NCI-H2029 treated with DMSO at 0.1 percent for 48 hours (cell line): ENCODE results near the gene PACS1.
"Not testable (repeated sequence)": the region's sequence is repeated elsewhere in the genome, so short reads cannot be mapped to it uniquely, and the experiment has no call there.

Source experiments
- DNase-seq: peaks from one replicate; lab custom pipeline; 2025; lab: John Stamatoyannopoulos, UW

The PACS1 gene

DNA sequence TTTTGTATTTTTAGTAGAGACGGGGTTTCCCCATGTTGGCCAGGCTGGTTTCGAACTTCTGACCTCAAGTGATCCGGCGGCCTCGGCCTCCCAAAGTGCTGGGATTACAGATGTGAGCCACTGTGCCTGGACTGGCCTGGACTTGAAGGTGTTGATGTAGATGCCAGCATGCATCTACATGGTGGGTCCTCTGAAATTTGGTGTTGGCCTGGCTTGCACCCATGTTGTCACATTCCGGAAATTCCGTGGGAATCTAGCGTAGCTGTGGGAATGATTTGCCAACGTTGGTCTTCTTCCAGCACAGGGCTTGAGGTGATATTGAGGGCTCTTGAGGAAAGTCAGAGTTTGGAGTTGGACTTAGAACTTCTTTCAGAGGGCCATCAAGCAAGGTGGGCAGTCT is 6.5 kb downstream of the PACS1 start:
- DNase-seq = no peak

DNA sequence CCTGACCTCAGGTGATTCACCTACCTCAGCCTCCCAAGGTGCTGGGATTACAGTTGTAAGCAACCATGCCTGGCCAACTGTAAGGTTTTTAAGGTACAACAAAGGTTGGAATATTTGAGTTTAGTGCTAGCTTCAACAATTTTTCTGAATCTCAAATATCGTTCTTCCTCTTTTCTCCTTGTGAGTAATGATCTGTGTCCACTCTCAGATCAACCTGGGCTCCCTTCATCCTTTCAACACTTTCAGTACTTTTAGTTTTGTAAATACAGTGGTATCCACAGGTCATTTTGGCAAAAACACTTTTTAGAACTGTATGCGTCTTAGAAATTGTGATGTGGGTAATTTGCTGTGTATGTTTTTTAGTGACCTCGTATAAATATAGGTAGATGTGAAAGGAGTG is 7.9 kb downstream of the PACS1 start:
- no peak for DNase-seq

DNA sequence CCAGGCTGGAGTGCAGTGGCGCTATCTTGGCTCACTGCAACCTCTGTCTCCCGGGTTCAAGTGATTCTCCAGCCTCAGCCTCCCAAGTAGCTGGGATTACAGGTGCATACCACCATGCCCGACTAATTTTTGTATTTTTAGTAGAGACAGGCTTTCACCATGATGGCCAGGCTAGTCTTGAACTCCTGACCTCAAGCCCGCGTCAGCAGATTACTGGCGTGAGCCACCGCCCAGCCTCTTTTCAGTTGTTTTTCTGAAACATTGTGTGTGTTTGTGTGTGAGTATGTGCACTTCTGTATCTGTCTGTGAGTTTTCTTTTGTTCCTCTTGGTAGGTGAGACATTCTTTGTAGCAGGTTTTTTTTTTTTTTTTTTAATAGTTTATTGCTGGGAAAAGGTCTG is 8.9 kb downstream of the PACS1 start:
- DNase-seq = not testable (repeated sequence)

GRCh38 chr11:66080055-66080817 is 10.2 kb downstream of the PACS1 start:
- DNase-seq = no peak

GRCh38 chr11:66081505-66081904 is 11.4 kb downstream of the PACS1 start:
- DNase-seq = peak; percentile 80

DNA sequence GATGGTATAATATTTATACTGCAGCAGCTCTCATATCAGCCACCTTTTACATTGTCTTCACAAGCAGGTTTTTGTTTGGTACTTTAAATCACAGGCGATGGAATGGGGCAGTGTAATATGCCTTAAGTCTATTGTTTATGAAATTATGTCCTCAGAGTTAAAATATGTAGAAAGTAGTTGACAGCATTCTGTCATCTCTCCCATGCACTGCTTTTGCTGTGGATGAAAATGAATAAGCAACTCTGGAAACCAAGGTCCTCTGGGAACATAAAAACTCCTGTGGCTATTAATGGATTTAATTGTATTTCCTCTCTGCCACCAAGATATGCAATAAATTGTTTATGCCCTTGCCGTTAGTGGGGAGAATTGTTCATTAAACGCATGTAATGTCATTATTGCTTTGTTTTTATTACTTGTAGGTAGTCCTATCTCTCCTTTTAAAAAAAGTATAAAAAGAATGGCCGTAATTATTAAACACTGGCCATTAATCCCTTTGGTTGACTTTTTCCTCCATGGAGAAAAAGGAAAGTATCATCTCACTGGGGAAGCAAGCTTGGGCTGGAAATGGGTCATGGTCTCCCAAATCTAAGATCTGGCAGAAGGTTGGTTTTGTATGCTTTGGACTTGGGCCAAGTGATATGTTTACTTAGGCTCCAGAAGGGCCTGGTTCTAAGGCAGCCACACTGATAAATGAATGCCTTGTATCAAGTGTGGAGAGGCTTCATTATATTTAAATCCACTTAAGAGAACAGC is 13.1 kb downstream of the PACS1 start:
- DNase-seq = peak; percentile 92

GRCh38 chr11:66083767-66084166 is 13.7 kb downstream of the PACS1 start:
- DNase-seq = no peak

GRCh38 chr11:66084821-66085475 is 14.9 kb downstream of the PACS1 start:
- no peak for DNase-seq

DNA sequence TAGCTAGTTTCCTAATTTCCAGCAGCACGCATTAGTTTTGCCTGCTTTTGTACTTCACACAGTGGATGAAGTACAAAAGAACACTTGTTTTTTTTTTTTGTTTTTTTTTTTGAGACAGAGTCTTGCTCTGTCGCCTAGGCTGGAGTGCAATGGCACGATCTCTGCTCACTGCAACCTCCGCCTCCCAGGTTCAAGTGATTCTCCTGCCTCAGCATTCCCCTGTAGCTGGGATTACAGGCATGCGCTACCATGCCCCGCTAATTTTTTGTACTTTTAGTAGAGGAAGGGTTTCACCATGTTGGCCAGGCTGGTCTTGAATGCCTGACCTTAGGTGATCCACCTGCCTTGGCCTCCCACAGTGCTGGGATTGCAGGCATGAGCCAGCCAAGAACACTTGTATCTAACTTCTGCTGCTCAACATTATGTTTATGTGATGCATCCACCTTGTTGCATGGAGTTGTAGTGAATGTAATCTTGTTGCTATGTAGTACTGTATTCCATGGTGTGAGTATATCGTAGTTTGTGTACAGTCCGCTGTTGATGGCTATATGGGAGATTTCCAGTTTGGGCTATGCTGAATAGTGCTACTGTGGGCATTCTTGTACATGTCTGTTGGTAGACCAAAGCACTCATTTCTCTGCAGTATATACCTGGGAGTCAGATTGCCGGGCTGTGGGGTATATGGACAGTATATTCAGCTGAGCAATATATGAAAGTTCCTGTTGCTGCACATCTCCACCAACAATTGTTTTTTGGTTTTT is 17.3 kb downstream of the PACS1 start:
- no peak for DNase-seq

- no peak for DNase-seq
Measured at GRCh38 chr11:66089067-66089466, 19.0 kb downstream of the PACS1 start.

- DNase-seq = no peak
Measured at GRCh38 chr11:66090288-66090687, 20.2 kb downstream of the PACS1 start.

GRCh38 chr11:66092125-66092524 is 22.1 kb downstream of the PACS1 start:
- not testable (repeated sequence) for DNase-seq

DNA sequence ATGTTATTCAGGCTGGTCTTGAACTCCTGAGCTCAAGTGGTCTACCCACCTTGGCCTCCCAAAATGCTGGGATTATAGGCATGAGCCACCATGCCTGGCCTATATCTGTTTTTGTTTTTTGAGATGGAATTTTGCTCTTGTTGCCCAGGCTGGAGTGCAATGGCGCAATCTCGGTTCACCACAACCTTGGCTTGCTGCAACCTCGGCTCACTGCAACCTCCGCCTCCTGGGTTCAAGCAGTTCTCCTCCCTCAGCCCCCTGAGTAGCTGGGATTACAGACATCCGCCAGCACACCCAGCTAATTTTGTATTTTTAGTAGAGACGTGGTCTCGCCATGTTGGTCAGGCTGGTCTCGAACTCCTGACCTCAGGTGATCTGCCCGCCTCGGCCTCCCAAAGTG is 29.7 kb downstream of the PACS1 start:
- DNase-seq = not testable (repeated sequence)

DNA sequence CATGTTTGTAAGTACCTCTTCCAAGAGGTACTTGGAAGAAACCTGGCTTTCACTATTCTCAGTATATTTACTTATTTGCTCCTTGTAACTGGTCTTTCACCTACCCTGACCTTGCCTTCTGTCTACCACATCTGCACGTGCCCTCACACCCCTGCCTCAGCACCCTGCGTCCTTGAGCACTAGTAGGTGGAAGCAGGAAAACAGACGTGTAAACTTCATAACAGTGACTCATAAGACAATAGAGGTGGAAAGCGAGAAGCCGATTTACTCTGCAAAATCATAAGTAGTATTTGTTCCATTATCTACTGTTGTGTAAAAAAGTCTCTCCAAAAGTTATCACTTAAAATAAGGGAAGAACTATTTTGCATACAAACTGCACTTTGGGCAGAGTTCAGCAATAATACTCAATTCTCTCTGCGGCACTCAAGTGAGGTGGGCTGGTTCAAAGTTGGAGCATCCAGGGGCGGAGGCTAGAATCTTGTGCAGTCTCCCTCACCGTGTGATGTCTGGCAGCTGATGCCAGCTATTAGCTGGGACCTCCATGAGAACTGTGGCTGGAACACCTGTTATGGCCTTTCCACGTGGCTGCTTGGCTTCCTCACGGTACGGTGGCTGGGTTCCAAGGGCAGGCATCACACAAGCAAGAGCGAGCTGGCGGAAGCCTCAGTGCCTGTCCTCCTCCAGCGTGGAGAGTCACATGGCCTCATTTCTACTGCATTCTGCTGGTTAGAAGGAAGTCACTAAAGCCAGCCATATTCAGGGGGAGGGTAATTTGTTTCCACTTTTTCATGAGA is 30.4 kb downstream of the PACS1 start:
- peak; percentile 91 for DNase-seq

GRCh38 chr11:66101066-66101464 is 31.0 kb downstream of the PACS1 start:
- DNase-seq = no peak

GRCh38 chr11:66104057-66104638 is 34.1 kb downstream of the PACS1 start:
- DNase-seq = no peak

GRCh38 chr11:66106786-66107599 is 36.9 kb downstream of the PACS1 start:
- no peak for DNase-seq

DNA sequence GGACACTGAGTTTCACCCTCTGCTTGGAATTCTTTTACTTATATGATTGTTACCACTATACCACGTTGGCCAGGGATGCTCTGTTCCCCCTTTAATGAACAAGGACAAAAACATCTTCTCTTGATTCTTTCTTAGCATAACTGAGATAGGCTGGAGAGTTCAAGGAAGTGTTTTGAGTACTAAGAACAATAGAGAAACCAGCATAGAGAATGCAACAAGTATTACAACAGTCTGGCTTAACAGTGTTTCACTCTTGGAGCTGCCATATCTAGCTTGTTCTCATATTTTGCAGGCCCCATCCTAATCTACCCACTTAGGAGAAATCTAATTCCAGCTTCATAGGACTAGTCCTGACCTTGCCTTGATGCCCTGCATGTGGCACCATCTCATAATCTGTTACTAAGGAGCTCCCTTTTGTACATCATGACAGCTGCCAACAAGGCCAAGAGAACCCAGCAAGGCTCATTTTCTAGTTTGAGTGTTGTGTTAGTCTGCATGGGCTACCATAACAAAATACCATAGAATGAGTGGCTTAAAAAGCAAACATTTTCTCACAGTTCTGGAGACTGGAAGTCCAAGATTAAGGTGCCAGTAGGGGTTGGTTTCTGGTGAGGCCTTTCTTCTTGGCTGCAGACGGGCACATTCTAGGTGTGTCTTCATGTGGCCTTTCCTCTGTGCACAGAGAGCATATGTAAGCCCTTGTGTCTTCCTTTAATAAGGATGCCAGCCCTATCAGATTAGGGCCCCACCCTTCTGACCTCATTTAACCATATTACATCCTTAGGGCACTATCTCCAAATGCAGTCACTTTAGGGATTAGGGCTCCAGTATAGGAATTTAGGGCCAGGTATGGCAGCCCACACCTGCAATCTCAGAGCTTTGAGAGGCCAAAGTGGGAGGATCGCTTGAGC is 37.8 kb downstream of the PACS1 start:
- no peak for DNase-seq

- no peak for DNase-seq
Measured at GRCh38 chr11:66109294-66109693, 39.2 kb downstream of the PACS1 start.
